Upper lobe of right lung (tissue), 1 donor: Measurements from ENCODE around the gene COL4A4. TPM values are rescaled to one million over a fixed set of nuclear protein-coding genes. Genes with fewer than 3 reads are reported as not detected.
A peak's percentile ranks its signal among the peaks of the same experiment; 100 is the strongest.

Experiments used
- ATAC-seq: fragments of 200-7000 bp; cut with Tn5 transposase; one replicate; pipeline ENCODE4 v1.9.1; 2020; ENCODE audit warnings: mild to moderate bottlenecking, moderate library complexity
- DNase-seq: peaks from one replicate; pipeline ENCODE4 v3.0.0-alpha.2; 2020
- H3K27ac ChIP-seq: fragments of 200-600 bp; one replicate; pipeline ENCODE4 v1.8.0; 2022
- H3K27me3 ChIP-seq: fragments of 200-600 bp; one replicate; pipeline ENCODE4 v1.8.0; 2022; ENCODE audit warnings: mild to moderate bottlenecking
- H3K36me3 ChIP-seq: fragments of 200-600 bp; one replicate; pipeline ENCODE4 v1.8.0; 2022
- H3K4me1 ChIP-seq: fragments of 200-600 bp; one replicate; pipeline ENCODE4 v1.8.0; 2022
- H3K4me3 ChIP-seq: fragments of 200-600 bp; one replicate; pipeline ENCODE4 v1.8.0; 2022; ENCODE audit warnings: mild to moderate bottlenecking
- H3K9me3 ChIP-seq: fragments of 200-600 bp; one replicate; pipeline ENCODE4 v1.8.0; 2022
- intact Hi-C: fragments of 100-400 bp; cut with DNase I; formaldehyde crosslinking; loops from one replicate; pipeline ENCODE4 v1.11.0; 2022
- long read RNA-seq: library from polyadenylated mRNA; unstranded; transcript quantifications from one replicate; pipeline ENCODE4 v2.0.0, GENCODE V29; 2021
- total RNA-seq: library from RNA; stranded (reverse); fragmentation: NEBNext Ultra II Directional; extraction: Animal tissue kit (Norgen Biotek cat#: 25700); gene quantifications from one replicate; pipeline ENCODE4 v1.2.1, GENCODE V29; 2021
- TF ChIP-seq, protein P1 (sequence below): fragments of 200-600 bp; IDR thresholded peaks from one replicate; pipeline ENCODE4 v1.8.0; 2022; ENCODE audit warnings: antibody characterized with exemption
- donor health status: DM: no; HTN: yes; CAD: no; lungs with severe emphysema.

Gene COL4A4
- total RNA-seq: 36.1 TPM
- long read RNA-seq, partial matches to known transcripts: 19 of 60 reads
- long read RNA-seq, other reads (novel, unspliced or antisense): 41 of 60 reads

DNA sequence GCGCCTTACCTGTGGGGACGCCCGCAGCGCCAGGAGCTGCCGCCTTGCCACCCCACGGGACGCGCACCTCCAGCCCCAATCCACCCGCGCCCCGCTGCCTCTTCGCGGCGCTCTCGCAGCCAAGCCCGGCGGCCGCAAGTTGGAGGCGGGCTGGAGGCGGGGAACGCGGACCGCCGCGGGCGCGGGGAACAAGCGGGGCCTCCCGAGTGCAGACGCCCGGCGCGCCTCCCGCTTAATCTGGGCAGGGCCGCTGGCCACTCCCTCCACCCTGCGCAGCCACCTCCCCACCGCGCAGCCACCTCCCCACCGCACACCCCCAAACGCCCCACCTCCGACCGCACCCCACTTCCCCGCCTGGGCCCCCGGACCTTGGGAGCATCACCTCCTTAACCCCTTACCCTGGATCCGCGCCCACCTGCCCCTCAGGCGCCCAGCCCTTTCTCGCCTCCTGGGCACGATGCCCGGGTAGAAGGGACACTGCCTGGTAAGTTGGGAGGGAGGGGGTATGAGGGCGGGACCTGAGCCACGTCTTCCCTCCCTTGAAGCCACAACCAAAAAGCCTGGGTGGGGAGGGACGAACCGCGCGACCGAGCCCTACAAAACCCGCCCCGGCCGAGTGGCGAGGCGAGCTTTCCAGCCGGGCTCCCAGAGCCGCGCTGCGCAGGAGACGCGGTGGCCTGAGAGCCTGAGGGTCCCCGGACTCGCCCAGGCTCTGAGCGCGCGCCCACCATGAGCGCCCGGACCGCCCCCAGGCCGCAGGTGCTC, at the start of gene COL4A4, which contains the start of gene COL4A3:
Gene COL4A4, minus strand, starts transcription at position 208 of the 765 bp plus-strand sequence. CDS start 16,722 bp downstream, outside the sequence.
Gene COL4A3, plus strand, starts transcription at position 627 of the 765 bp plus-strand sequence. Its CDS starts 103 bp downstream, at position 730.
- TF ChIP-seq, protein P1, sequence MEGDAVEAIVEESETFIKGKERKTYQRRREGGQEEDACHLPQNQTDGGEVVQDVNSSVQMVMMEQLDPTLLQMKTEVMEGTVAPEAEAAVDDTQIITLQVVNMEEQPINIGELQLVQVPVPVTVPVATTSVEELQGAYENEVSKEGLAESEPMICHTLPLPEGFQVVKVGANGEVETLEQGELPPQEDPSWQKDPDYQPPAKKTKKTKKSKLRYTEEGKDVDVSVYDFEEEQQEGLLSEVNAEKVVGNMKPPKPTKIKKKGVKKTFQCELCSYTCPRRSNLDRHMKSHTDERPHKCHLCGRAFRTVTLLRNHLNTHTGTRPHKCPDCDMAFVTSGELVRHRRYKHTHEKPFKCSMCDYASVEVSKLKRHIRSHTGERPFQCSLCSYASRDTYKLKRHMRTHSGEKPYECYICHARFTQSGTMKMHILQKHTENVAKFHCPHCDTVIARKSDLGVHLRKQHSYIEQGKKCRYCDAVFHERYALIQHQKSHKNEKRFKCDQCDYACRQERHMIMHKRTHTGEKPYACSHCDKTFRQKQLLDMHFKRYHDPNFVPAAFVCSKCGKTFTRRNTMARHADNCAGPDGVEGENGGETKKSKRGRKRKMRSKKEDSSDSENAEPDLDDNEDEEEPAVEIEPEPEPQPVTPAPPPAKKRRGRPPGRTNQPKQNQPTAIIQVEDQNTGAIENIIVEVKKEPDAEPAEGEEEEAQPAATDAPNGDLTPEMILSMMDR: no peak
- ATAC-seq (peak; percentile 95), DNase-seq (peak; percentile 91)
- no peaks in the 10 kb centered on the region for H3K36me3 ChIP-seq
- no peaks in the 10 kb centered on the region for H3K9me3 ChIP-seq
- H3K4me1 ChIP-seq: peaks cover 5% of the 10 kb centered on the region
- peak within 1 kb of the TSS; percentile 78 for H3K27ac ChIP-seq
- H3K4me3 ChIP-seq: peak within 1 kb of the TSS; percentile 58
- H3K27me3 ChIP-seq: peaks cover 26% of the 10 kb centered on the region
- intact Hi-C loops: no loop called here

DNA sequence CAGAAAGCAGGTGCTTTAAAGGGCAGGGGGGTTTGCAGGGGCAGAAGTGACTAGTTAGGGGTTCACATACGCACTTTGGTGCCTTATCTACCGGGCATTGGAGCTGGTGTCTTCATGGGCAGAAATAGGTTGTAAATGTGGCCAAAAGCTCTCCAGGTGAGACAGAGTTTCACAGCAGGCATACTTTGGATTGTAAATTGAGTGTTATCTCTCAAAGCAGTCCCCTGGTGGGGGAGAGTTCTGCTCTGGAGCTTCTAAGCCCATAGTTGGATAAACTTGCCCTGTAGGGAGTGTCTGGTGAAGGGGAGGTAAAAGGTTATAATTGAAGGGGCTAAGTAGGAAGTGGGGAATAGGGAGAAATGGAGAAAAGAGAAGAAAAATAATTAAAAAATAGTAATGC, 43.6 kb upstream of the COL4A4 start:
- intact Hi-C loops: no loop called here
- TF ChIP-seq, protein P1: no peak
- DNase-seq: no peak
- no peaks in the 10 kb centered on the region for H3K27me3 ChIP-seq
- no peak overlapping the region for H3K27ac ChIP-seq
- no peaks in the 10 kb centered on the region for H3K4me1 ChIP-seq
- no peaks in the 10 kb centered on the region for H3K36me3 ChIP-seq
- no peak for ATAC-seq
- no peaks in the 10 kb centered on the region for H3K9me3 ChIP-seq
- no peak overlapping the region for H3K4me3 ChIP-seq

DNA sequence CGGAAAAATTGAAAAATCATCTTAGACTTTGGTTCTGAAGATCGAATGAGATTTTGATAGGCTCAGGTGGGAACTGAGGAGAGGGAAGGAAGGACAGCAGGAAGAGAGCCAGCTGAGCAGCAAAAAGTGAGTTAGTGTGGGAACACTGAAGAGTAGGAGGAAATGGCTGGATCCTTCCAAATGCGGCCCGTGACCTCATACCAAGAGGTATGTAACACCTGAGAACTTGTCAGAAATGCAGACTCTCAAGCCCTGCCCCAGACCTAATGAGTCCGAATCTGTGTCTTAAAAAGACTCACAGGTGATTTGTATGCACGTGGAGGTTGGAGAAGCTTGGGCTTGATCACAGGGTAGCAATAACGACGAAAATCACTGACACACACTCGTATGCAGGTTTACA, 42.4 kb upstream of the COL4A4 start:
- intact Hi-C loops: no loop called here
- DNase-seq (no peak), ATAC-seq (no peak)
- H3K27ac ChIP-seq: no peak overlapping the region
- H3K4me1 ChIP-seq: no peaks in the 10 kb centered on the region
- H3K27me3 ChIP-seq: no peaks in the 10 kb centered on the region
- H3K36me3 ChIP-seq: no peaks in the 10 kb centered on the region
- H3K9me3 ChIP-seq: no peaks in the 10 kb centered on the region
- TF ChIP-seq, protein P1: no peak
- H3K4me3 ChIP-seq: no peak overlapping the region

DNA sequence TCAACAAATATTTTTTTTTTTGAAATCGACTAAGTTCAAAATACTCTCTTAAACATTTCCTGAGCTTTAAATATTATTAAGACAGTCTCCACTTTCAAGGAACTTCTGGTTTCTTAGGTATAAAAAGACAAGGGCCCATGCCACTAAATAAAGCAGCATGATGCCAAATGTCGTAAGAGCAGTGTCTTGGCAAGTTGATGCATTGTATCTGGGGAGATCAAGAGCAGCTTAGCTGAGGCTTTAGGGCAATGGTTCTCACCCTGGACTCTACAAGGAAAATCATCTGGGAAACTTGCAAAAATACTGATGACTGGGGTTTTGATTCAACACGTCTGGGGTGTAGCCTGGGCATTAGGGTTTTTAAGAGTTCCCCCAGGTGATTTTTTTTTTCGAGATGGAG, 41.7 kb upstream of the COL4A4 start:
- Histone ChIP-seq H3K4me1 (no peaks in the 10 kb centered on the region), H3K27ac (no peak overlapping the region), H3K9me3 (no peaks in the 10 kb centered on the region), H3K36me3 (no peaks in the 10 kb centered on the region), H3K27me3 (no peaks in the 10 kb centered on the region), H3K4me3 (no peak overlapping the region)
- DNase-seq: no peak
- TF ChIP-seq, protein P1: no peak
- intact Hi-C loops: no loop called here
- no peak for ATAC-seq

DNA sequence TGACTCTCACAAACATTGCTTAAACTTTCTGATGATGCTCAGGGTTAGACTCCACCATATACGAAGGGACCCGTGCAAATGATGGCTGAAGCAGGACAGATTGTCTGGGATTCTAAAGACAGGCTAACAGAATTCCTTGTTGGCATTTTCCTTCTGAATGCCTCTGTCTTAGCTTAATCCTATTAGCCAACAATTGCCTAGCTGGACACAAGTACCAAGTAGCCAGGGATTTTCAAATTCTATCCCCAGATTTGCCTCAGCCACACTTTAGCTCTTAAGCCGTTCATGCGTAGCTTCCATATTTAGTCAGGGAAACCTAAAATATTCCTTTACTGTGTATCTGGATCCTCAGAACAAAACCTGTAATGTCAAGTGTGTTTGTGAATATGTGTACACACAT, 40.4 kb upstream of the COL4A4 start:
- TF ChIP-seq, protein P1: no peak
- no peaks in the 10 kb centered on the region for H3K9me3 ChIP-seq
- H3K27me3 ChIP-seq: no peaks in the 10 kb centered on the region
- no peak overlapping the region for H3K4me3 ChIP-seq
- no peaks in the 10 kb centered on the region for H3K4me1 ChIP-seq
- no peaks in the 10 kb centered on the region for H3K36me3 ChIP-seq
- DNase-seq: no peak
- no peak overlapping the region for H3K27ac ChIP-seq
- intact Hi-C loops: no loop called here
- ATAC-seq: no peak
